Measurements from ENCODE around the gene EXOSC3. TPM values are rescaled to one million over a fixed set of nuclear protein-coding genes. Genes with fewer than 3 reads are reported as not detected.

The EXOSC3 gene
- total and polyA plus RNA-seq, 7 donors = 13.8 to 44.6 (median 40.2) TPM

GRCh38 chr9:37801287-37801850 is 16.5 kb upstream of the EXOSC3 start:
- no peaks in the 10 kb centered on the region for H3K36me3 ChIP-seq
- WGBS, 2 donors = 1 to 2% methylated on average over 45 of the region's 45 CpGs
- H3K27me3 ChIP-seq = no peaks in the 10 kb centered on the region
- no peak for DNase-seq
- peak overlapping the region; percentile 90 to 94 (median 92) for H3K27ac ChIP-seq
- peak overlapping the region; percentile 90 to 96 (median 92) for H3K4me3 ChIP-seq
- H3K9me3 ChIP-seq = no peaks in the 10 kb centered on the region
- peaks cover 5 to 42% (median 29%) of the 10 kb centered on the region in 4 donors for H3K4me1 ChIP-seq
- intact Hi-C loops (cut with DNase I) = loop anchor here (5.0 to 10.0 kb wide), 3 partner anchors 53 to 271 kb away; partner anchors contain the start of gene TOMM5
- no peak for TF ChIP-seq POLR2AphosphoS5 (IDR thresholded peaks at IDR 0.05)
- TF ChIP-seq POLR2A (IDR thresholded peaks at IDR 0.05) = no peak
- TF ChIP-seq CTCF (IDR thresholded peaks at IDR 0.05) = no peak
- no peak for TF ChIP-seq EP300 (IDR thresholded peaks at IDR 0.05)

GRCh38 chr9:37800631-37801286 is 15.9 kb upstream of the EXOSC3 start, which contains the start of gene DCAF10:
Gene DCAF10, plus strand, starts transcription at chr9:37800797. Its CDS starts 70 bp downstream, at chr9:37800867.
- no peaks in the 10 kb centered on the region for H3K27me3 ChIP-seq
- peak within 1 kb of the TSS; percentile 90 to 94 (median 92) for H3K27ac ChIP-seq
- peaks cover 5 to 36% (median 29%) of the 10 kb centered on the region in 4 donors for H3K4me1 ChIP-seq
- 1% methylated on average over 72 of the region's 72 CpGs for WGBS, 2 donors
- TF ChIP-seq CTCF (IDR thresholded peaks at IDR 0.05) = no peak
- peak; percentile 56 to 64 for TF ChIP-seq POLR2A (IDR thresholded peaks at IDR 0.05)
- TF ChIP-seq POLR2AphosphoS5 (IDR thresholded peaks at IDR 0.05) = peak; percentile 77 to 93 (median 87)
- DNase-seq = peak; percentile 92
- intact Hi-C loops (cut with DNase I) = loop anchor here (1.0 to 10.0 kb wide), 4 partner anchors 15 to 272 kb away; partner anchors contain the start of genes EXOSC3 and TOMM5
- H3K36me3 ChIP-seq = no peaks in the 10 kb centered on the region
- H3K4me3 ChIP-seq = peak within 1 kb of the TSS; percentile 90 to 96 (median 92)
- H3K9me3 ChIP-seq = no peaks in the 10 kb centered on the region

- no peaks in the 10 kb centered on the region for H3K9me3 ChIP-seq
- intact Hi-C loops (cut with DNase I) = no loop called here
- WGBS, 2 donors = 57 to 66% methylated on average over 1 of the region's 1 CpG
Measured at GRCh38 chr9:37798677-37799076, 13.8 kb upstream of the EXOSC3 start.

GRCh38 chr9:37796232-37796631 is 11.4 kb upstream of the EXOSC3 start:
- Histone ChIP-seq H3K4me3 (no peak overlapping the region), H3K36me3 (no peaks in the 10 kb centered on the region), H3K9me3 (no peaks in the 10 kb centered on the region), H3K27ac (no peak overlapping the region), H3K27me3 (no peaks in the 10 kb centered on the region), H3K4me1 (peaks cover 5 to 10% (median 5%) of the 10 kb centered on the region in 4 donors)
- intact Hi-C loops (cut with DNase I) = no loop called here
- no peak for DNase-seq
- no peak for TF ChIP-seq EP300 (IDR thresholded peaks at IDR 0.05)
- no peak for TF ChIP-seq POLR2AphosphoS5 (IDR thresholded peaks at IDR 0.05)
- TF ChIP-seq POLR2A (IDR thresholded peaks at IDR 0.05) = no peak
- no peak for TF ChIP-seq CTCF (IDR thresholded peaks at IDR 0.05)
- WGBS, 2 donors = 49 to 67% methylated on average over 2 of the region's 2 CpGs

More at GRCh38 chr9:37798677-37799076, 13.8 kb upstream of the EXOSC3 start:
- no peak for DNase-seq
- Histone ChIP-seq H3K36me3 (no peaks in the 10 kb centered on the region), H3K4me1 (peaks cover 5 to 32% (median 25%) of the 10 kb centered on the region in 4 donors), H3K4me3 (no peak overlapping the region), H3K27me3 (no peaks in the 10 kb centered on the region), H3K27ac (no peak overlapping the region)
- TF ChIP-seq POLR2AphosphoS5 (IDR thresholded peaks at IDR 0.05) (no peak), POLR2A (IDR thresholded peaks at IDR 0.05) (no peak), CTCF (IDR thresholded peaks at IDR 0.05) (no peak), EP300 (IDR thresholded peaks at IDR 0.05) (no peak)
